GM23338 (cell line): ENCODE data around the gene KDM6B. TPM values are rescaled to one million over a fixed set of nuclear protein-coding genes. Genes with fewer than 3 reads are reported as not detected.

Experiments
- ATAC-seq: fragments of 200-7000 bp; cut with Tn5 transposase; 3 replicates; pipeline ENCODE4 v1.9.1; 2020
- DNase-seq: peaks from one replicate; pipeline ENCODE4 v3.0.0-alpha.2; 2015; ENCODE audit warnings: low spot score
- H2AFZ ChIP-seq: fragments of 200-600 bp; sonication (generic); 2 replicates; pipeline ENCODE4 v1.8.0; 2016; ENCODE audit warnings: antibody characterized with exemption, mild to moderate bottlenecking, moderate library complexity
- H3F3A ChIP-seq: fragments of 200-600 bp; sonication (generic); replicated peaks from 2 replicates; pipeline ENCODE4 v1.8.0; 2017; ENCODE audit warnings: antibody characterized with exemption, mixed run types, low read depth
- H3K27ac ChIP-seq: fragments of 200-600 bp; sonication (generic); 2 replicates; pipeline ENCODE4 v1.6.1; 2016; ENCODE audit warnings: low read depth
- H3K27me3 ChIP-seq: fragments of 200-600 bp; sonication (generic); 2 replicates; pipeline ENCODE4 v1.8.0; 2016; ENCODE audit warnings: mild to moderate bottlenecking, mixed run types, moderate library complexity; ENCODE audit not compliant: insufficient read depth
- H3K36me3 ChIP-seq: fragments of 200-600 bp; sonication (generic); 2 replicates; pipeline ENCODE4 v1.8.0; 2016; ENCODE audit warnings: mild to moderate bottlenecking; ENCODE audit not compliant: insufficient read depth
- H3K4me1 ChIP-seq: fragments of 200-600 bp; sonication (generic); 2 replicates; pipeline ENCODE4 v1.8.0; 2016; ENCODE audit warnings: mild to moderate bottlenecking, moderate library complexity; ENCODE audit not compliant: insufficient read depth
- H3K4me2 ChIP-seq: fragments of 200-600 bp; sonication (generic); 2 replicates; pipeline ENCODE4 v1.7.1; 2017; ENCODE audit warnings: mixed run types
- H3K4me3 ChIP-seq: fragments of 200-600 bp; sonication (generic); 2 replicates; pipeline ENCODE4 v1.6.1; 2016; ENCODE audit warnings: mixed run types
- H3K79me2 ChIP-seq: fragments of 200-600 bp; sonication (generic); replicated peaks from 2 replicates; pipeline ENCODE4 v1.8.0; 2017; ENCODE audit warnings: mild to moderate bottlenecking; ENCODE audit not compliant: insufficient read depth
- H3K9me2 ChIP-seq: fragments of 200-600 bp; sonication (generic); 2 replicates; pipeline ENCODE4 v1.8.0; 2017; ENCODE audit not compliant: insufficient read depth
- H4K20me1 ChIP-seq: fragments of 200-600 bp; sonication (generic); replicated peaks from 2 replicates; pipeline ENCODE4 v1.8.0; 2017; ENCODE audit warnings: mild to moderate bottlenecking; ENCODE audit not compliant: insufficient read depth
- H3K27ac Mint-ChIP-seq: 2 replicates; pipeline ENCODE4 v1.8.0; 2020; ENCODE audit warnings: inconsistent platforms, mild to moderate bottlenecking, moderate library complexity, mixed read lengths
- H3K27me3 Mint-ChIP-seq: 3 replicates; pipeline ENCODE4 v1.8.0; 2022; ENCODE audit warnings: low read depth, mild to moderate bottlenecking, moderate library complexity, mixed read lengths, inconsistent platforms; ENCODE audit not compliant: insufficient read depth, poor library complexity
- H3K36me3 Mint-ChIP-seq: 3 replicates; pipeline ENCODE4 v1.8.0; 2021; ENCODE audit warnings: low read depth, mild to moderate bottlenecking, inconsistent platforms, moderate library complexity, mixed read lengths
- H3K4me1 Mint-ChIP-seq: 3 replicates; pipeline ENCODE4 v1.8.0; 2020; ENCODE audit warnings: mild to moderate bottlenecking, inconsistent platforms, mixed read lengths
- H3K4me3 Mint-ChIP-seq: 3 replicates; pipeline ENCODE4 v1.8.0; 2021; ENCODE audit warnings: moderate library complexity, mild to moderate bottlenecking, inconsistent platforms, mixed read lengths
- H3K9me3 Mint-ChIP-seq: 3 replicates; pipeline ENCODE4 v1.8.0; 2020; ENCODE audit warnings: moderate library complexity, mild to moderate bottlenecking, inconsistent platforms, mixed read lengths
- CREB1 ChIP-seq: fragments of 250-450 bp; sonication (Bioruptor Pico); IDR thresholded peaks from 2 replicates; pipeline ENCODE4 v1.5.0; 2020; ENCODE audit warnings: low read depth, mild to moderate bottlenecking, moderate library complexity
- CTCF ChIP-seq, 2 experiments: fragments of 200-600 bp in 1 of 2; sonication (generic) in 1 of 2; conservative IDR thresholded peaks; 2 replicates each; pipeline versions ENCODE4 v1.5.1 to v1.6.1; 2016 to 2017; ENCODE audit warnings: antibody characterized with exemption in 2 of 2, low read depth in 2 of 2, mild to moderate bottlenecking in 2 of 2, moderate library complexity in 1 of 2
- ETS1 ChIP-seq: IDR thresholded peaks from 2 replicates; pipeline ENCODE4 v1.6.1; 2016; ENCODE audit warnings: antibody characterized with exemption
- EZH2 ChIP-seq: fragments of 200-600 bp; sonication (generic); IDR thresholded peaks from one replicate; pipeline ENCODE4 v1.8.0; 2017; ENCODE audit warnings: antibody characterized with exemption, mild to moderate bottlenecking, low read depth; ENCODE audit not compliant: unreplicated experiment
- EZH2phosphoT487 ChIP-seq: fragments of 200-600 bp; sonication (generic); IDR thresholded peaks from one replicate; pipeline ENCODE4 v1.8.1; 2018; ENCODE audit warnings: antibody characterized with exemption; ENCODE audit not compliant: unreplicated experiment
- JUNB ChIP-seq: IDR thresholded peaks from one replicate; pipeline ENCODE4 v1.6.1; 2016; ENCODE audit warnings: antibody characterized with exemption; ENCODE audit not compliant: unreplicated experiment
- NANOG ChIP-seq: IDR thresholded peaks from 2 replicates; pipeline ENCODE4 v1.6.1; 2016; ENCODE audit warnings: antibody characterized with exemption, borderline replicate concordance
- POLR2AphosphoS5 ChIP-seq: IDR thresholded peaks from 2 replicates; pipeline ENCODE4 v1.6.1; 2016; ENCODE audit warnings: antibody characterized with exemption, low read depth
- REST ChIP-seq: IDR thresholded peaks from one replicate; pipeline ENCODE4 v1.6.1; 2018; ENCODE audit warnings: antibody characterized with exemption; ENCODE audit not compliant: unreplicated experiment
- STAT1 ChIP-seq: IDR thresholded peaks from one replicate; pipeline ENCODE4 v1.6.1; 2016; ENCODE audit warnings: antibody characterized with exemption; ENCODE audit not compliant: unreplicated experiment
- ZNF114 ChIP-seq: fragments of 250-450 bp; sonication (Bioruptor Pico); IDR thresholded peaks from 2 replicates; pipeline ENCODE4 v1.5.0; 2020; ENCODE audit warnings: mild to moderate bottlenecking, moderate library complexity
- ZNF331 ChIP-seq: fragments of 250-450 bp; sonication (Bioruptor Pico); IDR thresholded peaks from 2 replicates; pipeline ENCODE4 v1.5.0; 2020; ENCODE audit warnings: low read depth, mild to moderate bottlenecking, moderate library complexity
- ZNF462 ChIP-seq: fragments of 250-450 bp; sonication (Bioruptor Pico); IDR thresholded peaks from 2 replicates; pipeline ENCODE4 v1.5.0; 2020; ENCODE audit warnings: mild to moderate bottlenecking, moderate library complexity
- polyA plus RNA-seq: library from polyadenylated mRNA; unstranded; fragments of >200 nt; fragmentation: Nextera tagmentation; extraction: Ambion mirVana; gene quantifications from 2 replicates; pipeline ENCODE4 v1.2.1, GENCODE V29; 2016
- total RNA-seq: library from RNA; depleted of rRNA; stranded (reverse); fragments of >200 nt; shearing (Covaris generic); gene quantifications from 2 replicates; pipeline ENCODE4 v1.2.3, GENCODE V29; 2014

Gene KDM6B
- total and polyA plus RNA-seq, 2 experiments from 2014 or later = 1.1 to 1.4 TPM

GRCh38 chr17:7835814-7836595 lies 2.0 kb downstream of the KDM6B start:
- H3K9me3 Mint-ChIP-seq = no peaks in the 10 kb centered on the region; the same call in 2 of the 3 replicates
- H3K27me3 Mint-ChIP-seq = peaks cover 69% of the 10 kb centered on the region
- DNase-seq (peak; percentile 84), ATAC-seq (peak; percentile 13)
- Histone ChIP-seq H3F3A (peaks cover 27% of the 10 kb centered on the region), H4K20me1 (peaks cover 11% of the 10 kb centered on the region), H3K4me2 (peak overlapping the region; percentile 100), H3K4me3 (peak overlapping the region; percentile 95), H3K9me2 (no peaks in the 10 kb centered on the region), H2AFZ (peak overlapping the region; percentile 88), H3K4me1 (peaks cover 23% of the 10 kb centered on the region), H3K79me2 (no peaks in the 10 kb centered on the region), H3K36me3 (peaks cover 6% of the 10 kb centered on the region; the same call in 1 of the 2 replicates), H3K27ac (no peak overlapping the region), H3K27me3 (peaks cover 75% of the 10 kb centered on the region)
- peak overlapping the region; percentile 91 for H3K4me3 Mint-ChIP-seq
- H3K4me1 Mint-ChIP-seq = peaks cover 37% of the 10 kb centered on the region
- TF ChIP-seq ETS1 (no peak; the same call in 1 of the 2 replicates), REST (no peak), ZNF462 (CRISPR knock-in tag) (no peak), JUNB (no peak), EZH2phosphoT487 (no peak), NANOG (no peak), CREB1 (CRISPR knock-in tag) (no peak), CTCF (conservative IDR thresholded peaks at IDR 0.05; ENCODE audit: low read depth in 2 of 2) (no peak), ZNF114 (no peak), ZNF331 (CRISPR knock-in tag) (no peak), STAT1 (no peak), POLR2AphosphoS5 (no peak; the same call in 1 of the 2 replicates), EZH2 (no peak)
- H3K36me3 Mint-ChIP-seq = peaks cover 2% of the 10 kb centered on the region; the same call in 1 of the 3 replicates
- H3K27ac Mint-ChIP-seq = peak overlapping the region; percentile 80; the same call in 1 of the 2 replicates
